Astrocyte of the cerebellum (primary cell): ENCODE data around the gene DNAL1.

Experiments
- DNase-seq: peaks from one replicate; pipeline ENCODE4 v3.0.0-alpha.2; 2011; ENCODE audit warnings: low read depth
- H3K4me3 ChIP-seq: 2 replicates; pipeline ENCODE4 v1.5.1; 2011; ENCODE audit warnings: mild to moderate bottlenecking, low read depth, low read length, moderate library complexity
- in situ Hi-C: cut with HindIII; loops from 2 replicates; pipeline ENCODE4 v1.10.0; 2017; ENCODE audit warnings: low sequenced_read_pairs
- TF ChIP-seq, protein P1 (sequence below): IDR thresholded peaks from 2 replicates; pipeline ENCODE4 v1.5.1; 2012; ENCODE audit warnings: low read length, low read depth, moderate library complexity, mild to moderate bottlenecking; ENCODE audit errors: missing control alignments

DNAL1 gene

GRCh38 chr14:73710737-73711136, 66.0 kb downstream of the DNAL1 start:
- H3K4me3 ChIP-seq: no peak overlapping the region
- in situ Hi-C loops: no loop called here
- DNase-seq: no peak
- TF ChIP-seq, protein P1, sequence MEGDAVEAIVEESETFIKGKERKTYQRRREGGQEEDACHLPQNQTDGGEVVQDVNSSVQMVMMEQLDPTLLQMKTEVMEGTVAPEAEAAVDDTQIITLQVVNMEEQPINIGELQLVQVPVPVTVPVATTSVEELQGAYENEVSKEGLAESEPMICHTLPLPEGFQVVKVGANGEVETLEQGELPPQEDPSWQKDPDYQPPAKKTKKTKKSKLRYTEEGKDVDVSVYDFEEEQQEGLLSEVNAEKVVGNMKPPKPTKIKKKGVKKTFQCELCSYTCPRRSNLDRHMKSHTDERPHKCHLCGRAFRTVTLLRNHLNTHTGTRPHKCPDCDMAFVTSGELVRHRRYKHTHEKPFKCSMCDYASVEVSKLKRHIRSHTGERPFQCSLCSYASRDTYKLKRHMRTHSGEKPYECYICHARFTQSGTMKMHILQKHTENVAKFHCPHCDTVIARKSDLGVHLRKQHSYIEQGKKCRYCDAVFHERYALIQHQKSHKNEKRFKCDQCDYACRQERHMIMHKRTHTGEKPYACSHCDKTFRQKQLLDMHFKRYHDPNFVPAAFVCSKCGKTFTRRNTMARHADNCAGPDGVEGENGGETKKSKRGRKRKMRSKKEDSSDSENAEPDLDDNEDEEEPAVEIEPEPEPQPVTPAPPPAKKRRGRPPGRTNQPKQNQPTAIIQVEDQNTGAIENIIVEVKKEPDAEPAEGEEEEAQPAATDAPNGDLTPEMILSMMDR: no peak

DNA sequence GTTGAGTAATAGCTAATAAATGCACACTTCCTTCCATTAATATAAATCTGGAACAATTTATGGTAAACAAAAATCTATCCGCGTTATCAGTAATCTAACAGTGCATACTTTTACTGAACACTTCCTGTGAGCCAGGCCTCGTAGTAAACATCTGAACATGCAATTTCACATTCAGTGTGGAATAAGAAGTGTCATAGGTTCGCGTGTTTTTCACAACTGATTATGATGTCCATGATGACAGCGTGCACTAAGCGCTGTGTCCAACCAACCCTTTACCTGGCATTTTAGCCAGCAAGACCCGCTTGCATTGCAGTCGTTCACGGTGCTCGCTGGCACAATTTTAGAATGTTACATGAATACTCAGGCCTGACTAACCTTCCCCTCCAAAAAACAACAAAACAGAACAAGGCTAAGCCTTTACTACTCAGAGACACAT, 67.3 kb downstream of the DNAL1 start:
- peak overlapping the region; percentile 81 for H3K4me3 ChIP-seq
- TF ChIP-seq, protein P1: no peak
- in situ Hi-C loops: no loop called here
- DNase-seq: no peak

GRCh38 chr14:73712540-73713180, 67.9 kb downstream of the DNAL1 start:
- DNase-seq: no peak
- peak overlapping the region; percentile 81 for H3K4me3 ChIP-seq
- TF ChIP-seq, protein P1: no peak
- in situ Hi-C loops: no loop called here

DNA sequence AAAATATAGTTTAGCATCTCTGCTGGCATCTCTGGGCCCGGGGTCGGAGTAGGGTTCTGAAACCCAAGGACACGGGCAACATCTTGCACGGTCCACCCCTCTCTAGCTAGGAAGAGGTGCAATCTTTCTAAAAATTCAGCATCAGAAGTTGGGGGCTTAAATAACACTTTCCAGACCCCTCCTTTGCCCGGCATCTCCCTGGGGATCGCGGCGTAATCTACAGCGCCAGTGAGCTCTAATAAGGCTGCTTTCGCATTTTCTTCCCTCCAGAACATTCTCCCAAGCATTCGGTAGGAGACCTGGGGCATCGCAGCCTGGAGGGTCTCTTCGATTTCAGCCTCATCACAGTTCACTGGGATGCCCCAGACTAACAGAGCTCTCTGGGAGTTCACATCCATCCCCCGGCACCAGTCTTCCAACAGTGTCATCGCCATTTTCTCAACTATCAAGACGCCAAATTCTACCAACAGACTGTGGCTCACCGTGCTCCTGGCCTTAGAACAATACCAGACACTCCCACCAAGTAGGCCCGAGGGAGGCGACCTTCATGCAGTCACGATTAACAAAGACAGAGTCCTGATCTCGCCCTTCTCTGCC, 68.5 kb downstream of the DNAL1 start:
- TF ChIP-seq, protein P1: no peak
- DNase-seq: no peak
- in situ Hi-C loops: no loop called here
- H3K4me3 ChIP-seq: peak overlapping the region; percentile 81

- H3K4me3 ChIP-seq: peak within 1 kb of the TSS; percentile 81
- in situ Hi-C loops: no loop called here
- TF ChIP-seq, protein P1: no peak
- no peak for DNase-seq
These were observed 69.2 kb downstream of the DNAL1 start, which contains the start of gene PNMA1 for GRCh38 chr14:73713803-73714655. PNMA1 (minus strand) TSS chr14:73714384; CDS start chr14:73713639, 745 bp downstream.

- TF ChIP-seq, protein P1: no peak
- peak overlapping the region; percentile 81 for H3K4me3 ChIP-seq
- in situ Hi-C loops: no loop called here
- DNase-seq: no peak
These were observed 69.9 kb downstream of the DNAL1 start for GRCh38 chr14:73714656-73715081.
